ENCODE results near the gene UPF1. TPM values are rescaled to one million over a fixed set of nuclear protein-coding genes. Genes with fewer than 3 reads are reported as not detected.

The UPF1 gene
- total and polyA plus RNA-seq, 7 donors = 27.6 to 62.1 (median 49.0) TPM

- DNase-seq = no peak
- intact Hi-C loops (cut with DNase I) = no loop called here
- TF ChIP-seq, protein P1, sequence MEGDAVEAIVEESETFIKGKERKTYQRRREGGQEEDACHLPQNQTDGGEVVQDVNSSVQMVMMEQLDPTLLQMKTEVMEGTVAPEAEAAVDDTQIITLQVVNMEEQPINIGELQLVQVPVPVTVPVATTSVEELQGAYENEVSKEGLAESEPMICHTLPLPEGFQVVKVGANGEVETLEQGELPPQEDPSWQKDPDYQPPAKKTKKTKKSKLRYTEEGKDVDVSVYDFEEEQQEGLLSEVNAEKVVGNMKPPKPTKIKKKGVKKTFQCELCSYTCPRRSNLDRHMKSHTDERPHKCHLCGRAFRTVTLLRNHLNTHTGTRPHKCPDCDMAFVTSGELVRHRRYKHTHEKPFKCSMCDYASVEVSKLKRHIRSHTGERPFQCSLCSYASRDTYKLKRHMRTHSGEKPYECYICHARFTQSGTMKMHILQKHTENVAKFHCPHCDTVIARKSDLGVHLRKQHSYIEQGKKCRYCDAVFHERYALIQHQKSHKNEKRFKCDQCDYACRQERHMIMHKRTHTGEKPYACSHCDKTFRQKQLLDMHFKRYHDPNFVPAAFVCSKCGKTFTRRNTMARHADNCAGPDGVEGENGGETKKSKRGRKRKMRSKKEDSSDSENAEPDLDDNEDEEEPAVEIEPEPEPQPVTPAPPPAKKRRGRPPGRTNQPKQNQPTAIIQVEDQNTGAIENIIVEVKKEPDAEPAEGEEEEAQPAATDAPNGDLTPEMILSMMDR (IDR thresholded peaks at IDR 0.05) = no peak
- TF ChIP-seq POLR2AphosphoS5 (IDR thresholded peaks at IDR 0.05) = no peak
- TF ChIP-seq POLR2A (IDR thresholded peaks at IDR 0.05) = no peak
- TF ChIP-seq EP300 (IDR thresholded peaks at IDR 0.05) = no peak
- H3K27ac ChIP-seq = no peak overlapping the region
- 95% methylated on average over 23 of the region's 23 CpGs for WGBS, 2 donors
- H3K4me3 ChIP-seq = no peak overlapping the region
- peaks cover 14 to 31% (median 16%) of the 10 kb centered on the region in 3 donors for H3K27me3 ChIP-seq
- no peaks in the 10 kb centered on the region for H3K9me3 ChIP-seq
- peaks cover 28 to 61% (median 53%) of the 10 kb centered on the region in 4 donors for H3K36me3 ChIP-seq
- H3K4me1 ChIP-seq = peaks cover 0 to 24% (median 19%) of the 10 kb centered on the region in 4 donors
These were observed 35.4 kb downstream of the UPF1 start for GRCh38 chr19:18867199-18867598.

- H3K9me3 ChIP-seq = no peaks in the 10 kb centered on the region
- H3K4me1 ChIP-seq = peaks cover 0 to 24% (median 19%) of the 10 kb centered on the region in 4 donors
- intact Hi-C loops (cut with DNase I) = no loop called here
- H3K4me3 ChIP-seq = no peak overlapping the region
- H3K36me3 ChIP-seq = peaks cover 22 to 55% (median 48%) of the 10 kb centered on the region in 4 donors
- no peak overlapping the region for H3K27ac ChIP-seq
- peaks cover 14 to 31% (median 16%) of the 10 kb centered on the region in 3 donors for H3K27me3 ChIP-seq
- DNase-seq = no peak
- WGBS, 2 donors = 95 to 96% methylated on average over 23 of the region's 23 CpGs
- TF ChIP-seq POLR2AphosphoS5 (IDR thresholded peaks at IDR 0.05) (no peak), POLR2A (IDR thresholded peaks at IDR 0.05) (no peak)
These were observed 36.0 kb downstream of the UPF1 start for GRCh38 chr19:18867751-18868150.

GRCh38 chr19:18868380-18869022 lies 36.7 kb downstream of the UPF1 start:
- H3K27ac ChIP-seq = no peak overlapping the region
- intact Hi-C loops (cut with DNase I) = no loop called here
- no peaks in the 10 kb centered on the region for H3K9me3 ChIP-seq
- H3K27me3 ChIP-seq = peaks cover 14 to 31% (median 16%) of the 10 kb centered on the region in 3 donors
- H3K4me3 ChIP-seq = no peak overlapping the region
- H3K36me3 ChIP-seq = peaks cover 17 to 48% (median 40%) of the 10 kb centered on the region in 4 donors
- H3K4me1 ChIP-seq = peaks cover 0 to 24% (median 19%) of the 10 kb centered on the region in 4 donors
- DNase-seq = no peak
- TF ChIP-seq EP300 (IDR thresholded peaks at IDR 0.05) (no peak), POLR2AphosphoS5 (IDR thresholded peaks at IDR 0.05) (no peak), POLR2A (IDR thresholded peaks at IDR 0.05) (no peak)
- TF ChIP-seq, protein P1 (IDR thresholded peaks at IDR 0.05) = no peak
- WGBS, 2 donors = 47 to 64% methylated on average over 77 of the region's 77 CpGs

GRCh38 chr19:18869023-18869618 lies 37.4 kb downstream of the UPF1 start:
- no peak for DNase-seq
- Histone ChIP-seq H3K9me3 (no peaks in the 10 kb centered on the region), H3K4me1 (peaks cover 0 to 24% (median 19%) of the 10 kb centered on the region in 4 donors), H3K27ac (no peak overlapping the region), H3K4me3 (no peak overlapping the region), H3K27me3 (peaks cover 14 to 31% (median 16%) of the 10 kb centered on the region in 3 donors), H3K36me3 (peaks cover 11 to 41% (median 34%) of the 10 kb centered on the region in 4 donors)
- intact Hi-C loops (cut with DNase I) = no loop called here
- TF ChIP-seq POLR2AphosphoS5 (IDR thresholded peaks at IDR 0.05) = no peak
- TF ChIP-seq, protein P1 (IDR thresholded peaks at IDR 0.05) = no peak
- TF ChIP-seq POLR2A (IDR thresholded peaks at IDR 0.05) = no peak
- no peak for TF ChIP-seq EP300 (IDR thresholded peaks at IDR 0.05)
- 17 to 54% methylated on average over 71 of the region's 71 CpGs for WGBS, 2 donors

- peaks cover 0 to 24% (median 19%) of the 10 kb centered on the region in 4 donors for H3K4me1 ChIP-seq
- H3K27ac ChIP-seq = no peak overlapping the region
- H3K9me3 ChIP-seq = no peaks in the 10 kb centered on the region
- DNase-seq = no peak
- TF ChIP-seq EP300 (IDR thresholded peaks at IDR 0.05) (no peak), POLR2A (IDR thresholded peaks at IDR 0.05) (no peak), POLR2AphosphoS5 (IDR thresholded peaks at IDR 0.05) (no peak)
- TF ChIP-seq, protein P1 (IDR thresholded peaks at IDR 0.05) = no peak
- peaks cover 10 to 33% (median 30%) of the 10 kb centered on the region in 4 donors for H3K36me3 ChIP-seq
- peaks cover 14 to 31% (median 16%) of the 10 kb centered on the region in 3 donors for H3K27me3 ChIP-seq
- WGBS, 2 donors = 10 to 40% methylated on average over 62 of the region's 62 CpGs
- no peak overlapping the region for H3K4me3 ChIP-seq
- intact Hi-C loops (cut with DNase I) = no loop called here
These were observed 38.2 kb downstream of the UPF1 start for GRCh38 chr19:18869781-18870530.
